GM15510 (cell line): ENCODE data around the gene NAA38.

Experiments
- POLR2A ChIP-seq: IDR thresholded peaks from 3 replicates; pipeline ENCODE4 v1.6.1; 2011; ENCODE audit warnings: borderline replicate concordance; ENCODE audit not compliant: insufficient read length; ENCODE audit errors: extremely low read depth

The NAA38 gene

DNA sequence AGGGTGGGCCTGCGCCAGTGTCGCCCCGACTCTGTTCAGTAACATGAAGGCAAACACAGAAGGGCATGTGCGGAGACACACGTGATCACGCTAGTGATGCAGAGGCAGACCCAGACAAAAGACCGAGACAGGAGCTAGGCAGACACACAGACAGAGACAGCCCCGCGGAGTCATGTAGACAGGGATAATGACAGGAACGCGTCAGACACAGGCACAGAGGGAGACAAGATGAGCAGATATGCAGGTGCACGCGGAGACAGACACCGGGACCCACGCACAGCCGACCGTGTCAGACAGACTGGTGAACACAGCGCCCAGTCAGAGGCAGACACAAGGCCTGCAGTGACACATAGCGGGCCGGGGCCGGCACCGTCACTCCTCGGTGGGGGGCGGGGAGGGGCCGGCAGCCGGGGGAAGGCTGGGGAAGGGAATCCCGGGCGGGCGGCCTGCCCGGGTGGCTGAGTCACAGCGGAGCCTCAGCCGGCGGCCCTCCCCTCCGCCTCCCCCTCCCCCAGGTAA, 15.9 kb downstream of the NAA38 start:
- TF ChIP-seq POLR2A = no peak

DNA sequence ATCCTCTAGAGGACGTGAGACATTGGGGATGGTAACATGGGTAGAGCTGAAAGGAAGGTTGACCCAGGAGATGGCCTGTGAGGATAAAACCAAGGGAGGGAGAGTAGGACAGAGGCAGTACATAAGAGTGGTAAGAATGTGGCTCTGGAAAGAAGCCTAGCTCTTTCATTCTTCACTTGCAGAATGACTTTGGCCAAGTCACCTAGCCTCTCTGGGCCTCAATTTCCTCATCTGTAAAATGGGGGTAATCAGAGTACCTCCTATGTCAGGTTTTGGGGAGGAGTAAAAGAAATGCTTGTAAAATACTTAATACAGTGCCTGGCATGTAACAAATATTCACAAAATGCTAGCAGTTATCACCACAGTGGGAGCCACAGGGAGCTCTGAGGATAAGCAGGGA, 16.5 kb downstream of the NAA38 start:
- no peak for TF ChIP-seq POLR2A

DNA sequence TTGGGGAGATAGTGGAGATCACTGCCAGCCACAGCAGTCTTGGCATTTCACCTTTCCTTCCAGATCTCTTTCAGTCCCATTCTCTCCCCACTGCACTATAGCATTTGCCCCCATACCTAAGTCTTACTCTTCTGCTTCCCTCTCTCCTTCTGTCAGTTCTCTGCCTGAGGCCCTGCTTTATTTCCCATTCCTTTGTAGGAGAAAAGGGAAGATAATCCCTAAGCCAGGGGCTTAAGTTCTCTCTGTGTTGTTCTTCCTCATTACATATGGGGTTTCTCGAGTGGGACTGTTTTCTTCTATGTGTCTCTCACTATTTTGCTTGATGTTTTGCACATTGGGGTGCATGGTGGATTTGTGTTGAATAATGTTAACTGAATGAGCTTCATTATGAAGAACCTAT, 16.9 kb downstream of the NAA38 start:
- no peak for TF ChIP-seq POLR2A

DNA sequence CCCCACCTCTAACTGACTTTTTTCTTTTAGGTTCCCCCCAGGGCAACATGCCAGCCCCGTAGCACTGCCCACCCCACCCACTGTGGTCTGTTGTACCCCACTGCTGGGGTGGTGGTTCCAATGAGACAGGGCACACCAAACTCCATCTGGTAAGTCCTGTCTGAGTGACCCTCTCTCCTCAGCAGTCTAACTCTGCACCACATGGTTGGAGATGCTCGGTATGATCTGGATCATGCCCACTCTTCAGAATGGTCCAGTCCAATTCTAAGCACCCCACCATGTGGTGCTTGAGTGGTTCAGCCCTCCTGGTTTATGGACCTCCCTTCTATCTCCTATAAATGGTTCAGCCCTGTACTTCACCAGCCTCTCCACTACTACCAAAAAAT, 17.5 kb downstream of the NAA38 start:
- TF ChIP-seq POLR2A = no peak

DNA sequence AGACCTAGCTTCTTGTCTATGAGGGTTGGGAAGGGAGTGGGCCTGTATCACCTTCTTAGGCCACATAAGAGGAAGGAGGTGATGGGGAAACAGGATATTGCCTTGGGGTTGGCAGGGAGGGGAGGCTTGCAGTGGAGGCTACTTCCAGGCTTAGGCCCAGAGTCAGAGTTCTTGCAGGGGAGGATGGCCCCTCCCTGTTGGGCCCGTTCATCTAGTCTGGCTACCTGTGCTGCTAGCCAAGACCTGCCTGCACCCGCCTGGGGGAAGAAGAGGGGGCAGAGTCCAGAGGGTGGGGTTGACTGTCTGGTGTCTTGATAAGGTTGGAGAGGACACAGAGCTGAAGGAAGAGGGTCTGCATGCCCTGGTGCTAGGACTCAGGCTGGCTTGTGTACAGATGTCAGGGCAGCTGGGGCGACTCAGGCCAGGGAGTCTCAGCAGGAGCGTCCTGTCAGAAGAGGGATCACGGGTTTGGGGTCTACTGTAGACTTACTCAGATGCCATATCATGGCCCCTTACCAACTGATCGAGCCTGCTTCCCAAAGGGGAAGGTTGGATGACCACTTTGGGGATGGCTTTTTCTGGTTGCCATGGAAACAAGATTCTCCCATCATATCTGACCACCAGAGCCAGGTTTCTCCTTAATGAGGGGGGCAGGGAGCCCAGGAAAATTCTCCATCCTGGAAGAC, 18.0 kb downstream of the NAA38 start:
- TF ChIP-seq POLR2A = no peak

DNA sequence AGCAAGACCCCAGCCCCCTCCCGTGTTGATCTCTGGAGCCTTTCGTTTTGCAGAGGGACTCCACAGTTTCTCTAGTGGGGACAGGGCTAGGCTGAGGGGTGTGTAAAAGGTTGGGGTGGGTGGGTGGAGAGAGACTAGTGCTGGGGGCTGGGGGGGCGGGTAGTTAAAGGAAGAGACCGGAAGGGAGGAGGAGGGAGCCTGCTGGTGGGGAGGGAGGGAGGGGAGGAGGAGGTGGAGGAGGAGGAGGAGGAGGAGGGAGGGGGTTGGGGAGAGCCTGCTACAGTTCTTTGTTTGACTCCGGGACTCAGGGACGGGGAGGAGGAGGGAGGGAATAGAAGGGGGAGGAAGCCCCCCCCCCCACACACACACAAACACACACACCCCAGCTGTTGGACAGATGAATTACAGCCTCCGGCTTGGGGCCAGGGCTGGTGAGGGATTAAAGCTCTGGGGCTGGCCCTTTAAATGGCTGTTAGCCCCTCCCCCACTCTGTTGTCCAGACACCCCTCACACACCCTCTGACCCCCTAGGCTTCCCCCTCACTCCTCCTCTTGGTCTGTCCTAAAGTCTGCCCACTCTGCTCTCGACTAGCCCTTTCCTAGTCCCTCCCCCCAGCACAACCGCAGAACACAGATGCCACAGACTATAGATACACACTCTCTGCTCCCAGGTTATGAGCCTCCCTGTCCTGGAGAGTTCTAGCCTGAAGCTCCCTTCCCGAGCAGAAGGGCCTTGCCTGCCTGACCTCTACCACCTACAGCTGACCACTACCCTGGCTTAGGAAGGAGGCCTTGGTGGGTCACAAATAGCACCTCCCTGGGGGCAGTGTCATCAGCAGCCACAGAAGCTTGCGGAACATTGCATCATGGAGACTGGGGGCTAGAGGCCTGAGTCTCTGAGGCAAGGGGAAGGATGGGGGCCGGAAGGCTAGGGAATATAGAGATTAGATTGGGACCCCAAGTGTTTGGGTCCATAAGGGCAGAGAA, 19.0 kb downstream of the NAA38 start:
- TF ChIP-seq POLR2A = no peak

DNA sequence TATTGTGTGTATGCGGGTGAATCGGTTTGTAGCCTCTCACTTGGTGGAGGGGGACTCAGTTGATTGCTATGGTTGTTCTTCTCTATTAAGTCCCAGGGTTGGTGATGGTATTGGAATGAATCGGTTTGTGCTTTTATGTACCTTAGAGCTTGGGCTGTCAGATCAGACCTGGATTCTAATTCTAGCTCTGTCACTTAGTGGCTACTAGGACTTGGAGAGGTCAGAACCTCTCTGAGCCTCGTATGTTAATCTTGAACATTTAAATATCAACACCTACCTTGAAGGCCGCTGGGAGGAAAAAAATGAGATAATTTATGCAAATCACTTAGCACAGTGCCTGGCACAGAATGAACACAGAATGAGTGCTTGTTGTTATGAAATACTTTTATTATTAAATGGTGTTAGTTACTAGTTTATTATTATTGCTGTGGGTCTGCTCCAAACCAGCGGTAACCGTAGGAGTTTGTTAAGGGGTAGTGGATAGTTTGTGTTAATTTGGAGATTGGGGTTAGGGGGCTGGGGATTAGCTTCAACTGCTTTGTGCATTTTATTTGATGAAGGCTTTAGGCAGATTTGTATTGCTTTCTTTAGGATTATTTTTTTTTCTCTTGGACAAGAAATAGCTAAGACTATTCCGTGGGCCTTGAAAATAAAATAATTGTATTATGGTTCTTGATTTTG, 19.8 kb downstream of the NAA38 start:
- no peak for TF ChIP-seq POLR2A

DNA sequence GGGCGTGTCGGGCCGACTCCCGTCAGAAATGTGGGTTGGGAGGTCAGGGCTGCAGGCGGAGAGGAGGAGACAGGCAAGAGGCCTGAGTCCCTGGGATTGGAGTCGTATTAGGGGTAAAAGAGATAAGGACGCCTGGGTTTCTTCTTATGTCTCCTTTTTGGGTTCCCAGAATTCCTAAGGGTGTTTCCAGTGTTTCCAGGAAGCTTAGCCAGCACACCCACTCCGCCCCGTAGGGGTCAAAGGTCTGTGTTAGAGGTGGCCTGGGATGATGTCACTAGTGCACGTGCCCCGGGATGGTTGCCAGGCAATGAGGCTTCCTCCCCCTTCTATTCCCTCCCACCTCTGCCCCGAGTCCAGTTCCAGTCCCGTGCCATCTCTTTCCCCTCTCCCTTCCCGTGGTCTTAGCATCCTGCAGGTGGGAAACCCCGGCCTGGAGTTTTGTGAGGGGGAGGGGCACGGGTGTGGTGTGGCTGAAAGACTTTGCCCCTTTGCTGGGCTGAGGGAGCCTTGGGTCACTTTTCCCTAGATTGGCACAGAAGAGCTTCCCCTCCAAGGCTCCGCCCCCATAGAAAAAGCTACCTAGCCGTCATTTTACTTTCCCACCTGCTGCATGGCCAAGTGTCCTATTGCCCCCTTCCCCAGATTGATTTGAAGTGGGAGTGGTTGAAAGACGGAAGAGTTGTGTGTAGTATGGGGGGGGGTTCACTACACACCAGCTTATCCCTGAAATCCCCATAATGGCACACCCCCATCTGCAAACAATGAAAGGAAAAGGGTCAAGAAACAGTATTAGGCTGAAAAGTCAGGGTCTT, 20.6 kb downstream of the NAA38 start:
- TF ChIP-seq POLR2A = no peak

DNA sequence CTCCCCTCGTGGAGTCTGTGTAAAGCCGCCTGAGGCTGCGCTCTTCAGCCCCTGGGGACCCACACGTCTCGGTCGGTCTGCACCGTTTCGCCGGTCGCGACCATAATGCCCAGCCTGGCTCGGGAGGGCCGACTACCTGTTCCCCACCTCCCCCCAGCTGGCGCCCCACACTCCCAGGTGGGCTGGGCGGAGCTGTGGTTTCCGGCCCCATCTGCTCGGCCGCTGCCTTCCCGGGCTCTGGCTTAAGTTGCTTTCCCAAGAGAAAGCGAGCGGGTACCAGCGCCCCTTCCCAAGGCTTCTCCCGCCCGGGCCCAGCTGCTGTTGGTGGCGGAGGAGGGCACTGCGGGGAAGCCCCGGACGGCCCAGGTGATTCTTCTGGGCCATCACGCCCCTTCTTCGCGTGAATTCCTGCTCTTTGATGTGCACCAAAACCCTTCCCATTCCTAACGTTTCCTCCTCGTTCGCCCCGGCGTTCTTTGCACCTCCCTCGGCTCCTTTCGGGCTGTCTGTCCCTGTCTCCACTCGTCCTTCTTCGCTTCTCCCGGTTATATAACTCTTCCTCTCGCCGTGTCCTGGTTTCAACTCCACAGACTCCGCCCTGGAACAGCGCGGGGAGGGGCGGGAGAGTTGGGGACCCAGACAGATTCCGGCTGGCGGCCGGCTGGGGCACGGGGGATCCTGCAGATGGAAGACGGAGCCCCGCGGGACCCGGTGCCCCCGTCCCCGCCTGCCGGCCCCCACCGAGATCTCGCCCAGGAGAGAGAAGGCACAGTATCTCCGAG, 21.4 kb downstream of the NAA38 start:
- peak; percentile 59 for TF ChIP-seq POLR2A

DNA sequence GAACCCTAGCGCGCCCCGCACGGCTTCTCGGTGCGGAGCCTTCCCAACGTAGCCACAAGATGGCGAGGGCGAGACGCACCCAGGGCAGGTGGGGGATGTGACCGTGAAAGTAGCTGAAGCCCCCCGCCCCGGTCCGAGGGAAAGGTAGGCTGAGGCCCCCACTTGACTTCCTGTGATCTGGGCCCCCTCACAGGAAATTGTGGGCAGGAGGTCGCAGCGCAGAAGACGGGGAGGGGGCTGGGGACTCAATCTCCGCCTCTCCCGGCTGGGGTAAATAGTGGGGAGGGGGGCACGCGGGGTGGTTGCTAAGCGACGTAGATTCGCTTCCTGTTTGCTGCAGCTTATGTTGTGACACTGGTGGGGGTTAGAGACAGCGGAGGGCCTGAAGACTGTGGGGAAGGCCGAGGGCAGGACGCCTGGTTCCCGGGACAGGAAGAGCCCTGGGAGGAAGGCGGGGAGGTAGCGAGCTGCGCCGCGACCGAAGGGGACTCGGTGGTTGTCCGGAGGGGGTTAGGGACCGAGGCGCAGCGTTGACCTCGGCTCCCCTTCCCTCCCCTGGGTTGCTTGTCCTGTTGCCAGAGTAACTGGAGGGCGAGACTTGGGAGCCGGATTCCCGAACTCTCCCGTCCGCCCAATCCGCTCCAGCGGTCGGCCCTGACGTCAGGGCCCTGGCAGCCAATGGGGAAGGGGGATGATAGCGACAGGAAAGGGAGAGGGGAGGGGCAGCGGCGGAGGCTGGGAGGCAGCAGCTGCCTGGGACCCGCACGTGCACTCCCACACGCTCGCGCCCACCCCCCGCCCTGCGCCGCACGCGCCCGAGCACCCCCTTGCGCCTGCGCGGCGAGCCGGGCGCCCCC, 22.2 kb downstream of the NAA38 start:
- no peak for TF ChIP-seq POLR2A

DNA sequence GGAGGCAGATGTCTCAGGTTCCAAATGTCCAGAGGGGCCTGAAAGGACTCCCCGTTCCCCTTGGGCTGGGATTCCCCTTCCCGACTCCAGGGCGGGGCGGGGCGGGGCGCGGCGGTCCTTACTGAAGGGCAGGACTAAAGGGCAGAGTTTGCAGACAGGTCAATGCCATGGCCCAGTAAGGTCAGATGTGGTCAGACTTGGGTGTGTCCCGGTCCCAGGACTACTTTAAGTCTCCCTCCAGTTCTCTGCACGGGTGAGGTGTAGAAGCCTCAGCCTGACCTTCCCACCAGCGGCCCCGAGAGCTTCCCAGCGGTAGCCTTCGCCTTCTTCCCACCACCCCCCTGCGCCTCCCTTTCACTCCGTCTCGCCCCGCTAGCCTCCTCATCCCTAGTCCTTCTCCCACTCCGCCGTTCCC, 22.8 kb downstream of the NAA38 start:
- TF ChIP-seq POLR2A = no peak

DNA sequence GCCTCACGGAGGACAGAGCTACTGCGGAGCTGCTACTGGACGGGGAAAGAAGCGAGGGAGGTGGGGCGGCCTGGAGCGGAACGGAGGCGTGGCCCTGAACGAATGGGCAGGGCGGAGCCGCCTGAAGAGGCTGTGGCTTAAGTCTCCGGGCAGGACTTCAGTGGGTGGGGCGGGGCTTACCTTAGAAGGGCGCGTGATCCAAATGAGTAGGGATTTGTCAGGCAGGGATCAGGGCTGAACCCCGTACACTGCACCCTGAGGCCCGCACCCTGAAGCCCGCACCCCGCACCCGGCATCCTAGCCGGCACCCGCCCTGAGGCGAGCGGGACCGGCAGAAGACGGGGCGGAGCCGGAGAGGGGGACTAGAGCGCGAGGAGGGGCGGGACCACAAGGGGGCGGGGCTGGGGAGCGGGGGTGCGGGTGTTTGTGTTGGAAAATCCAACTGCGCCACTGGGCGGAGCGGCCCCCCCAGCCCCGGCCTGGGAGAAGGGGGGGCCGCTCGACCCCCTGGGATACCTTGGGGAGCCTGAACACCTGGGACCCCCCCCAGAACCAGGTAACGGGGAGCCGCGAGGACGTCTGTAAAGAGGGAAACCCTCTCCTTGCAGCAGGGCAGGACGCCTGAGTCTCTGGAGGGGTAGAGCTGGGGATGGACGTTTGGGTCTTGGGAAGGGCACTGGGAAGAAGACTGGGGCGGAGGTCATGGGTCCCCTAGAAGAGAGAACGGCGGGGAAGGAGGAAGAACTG, 23.4 kb downstream of the NAA38 start, which contains the start of gene KDM6B:
Gene KDM6B, plus strand, starts transcription at position 423 of the 747 bp plus-strand sequence. CDS start 11,338 bp downstream, outside the sequence.
- TF ChIP-seq POLR2A = no peak
